SK-N-DZ (cell line): ENCODE data around the gene CHN2.

Experiments used
- DNase-seq: peaks from one replicate; pipeline ENCODE4 v3.0.0-alpha.2; 2015; ENCODE audit warnings: low spot score

The CHN2 gene

GRCh38 chr7:29360633-29361625 is 166.4 kb downstream of the CHN2 start:
- DNase-seq = no peak

- no peak for DNase-seq
These were observed 167.8 kb downstream of the CHN2 start for GRCh38 chr7:29362380-29362779.

- DNase-seq = no peak
These were observed 169.3 kb downstream of the CHN2 start for GRCh38 chr7:29363636-29364425.

GRCh38 chr7:29364661-29365060 is 170.1 kb downstream of the CHN2 start:
- no peak for DNase-seq

GRCh38 chr7:29365423-29365822 is 170.8 kb downstream of the CHN2 start:
- no peak for DNase-seq

- DNase-seq = no peak
These were observed 173.2 kb downstream of the CHN2 start for GRCh38 chr7:29367784-29368183.

GRCh38 chr7:29369909-29370488 is 175.4 kb downstream of the CHN2 start:
- DNase-seq = no peak

- peak; percentile 18 for DNase-seq
These were observed 176.1 kb downstream of the CHN2 start for GRCh38 chr7:29370531-29371314.

- no peak for DNase-seq
These were observed 176.9 kb downstream of the CHN2 start for GRCh38 chr7:29371472-29371871.

GRCh38 chr7:29372351-29373090 is 177.9 kb downstream of the CHN2 start:
- no peak for DNase-seq

- DNase-seq = no peak
These were observed 181.3 kb downstream of the CHN2 start for GRCh38 chr7:29375641-29376562.

- no peak for DNase-seq
These were observed 183.1 kb downstream of the CHN2 start for GRCh38 chr7:29377718-29378117.

- no peak for DNase-seq
These were observed 185.0 kb downstream of the CHN2 start for GRCh38 chr7:29379551-29379950.

- no peak for DNase-seq
These were observed 186.9 kb downstream of the CHN2 start for GRCh38 chr7:29381206-29382094.

- no peak for DNase-seq
These were observed 189.7 kb downstream of the CHN2 start for GRCh38 chr7:29384277-29384676.

- no peak for DNase-seq
These were observed 190.7 kb downstream of the CHN2 start for GRCh38 chr7:29385214-29385814.

GRCh38 chr7:29386196-29386765 is 191.7 kb downstream of the CHN2 start:
- no peak for DNase-seq

- DNase-seq = no peak
These were observed 196.7 kb downstream of the CHN2 start for GRCh38 chr7:29391262-29391661.
